SK-N-SH (cell line): ENCODE data around the gene YAF2. TPM values are rescaled to one million over a fixed set of nuclear protein-coding genes. Genes with fewer than 3 reads are reported as not detected.

ENCODE experiments used
- CTCF ChIA-PET: fragments of 300-600, 350-600 bp; formaldehyde crosslinking; extraction: SDS; loops from one replicate; lab custom pipeline; 2021; lab: Yijun Ruan, JAX
- POLR2A ChIA-PET: fragments of 350-600 bp; sonication (Branson Sonifier 250); formaldehyde crosslinking; extraction: SDS; loops from one replicate; lab custom pipeline; 2020; ENCODE audit warnings: antibody characterized with exemption, inconsistent platforms; lab: Yijun Ruan, JAX
- DNase-seq: peaks from one replicate; pipeline ENCODE4 v3.0.0; 2012
- H2AFZ ChIP-seq: fragments of 200-600 bp; sonication (generic); 2 replicates; pipeline ENCODE4 v1.8.1; 2016; ENCODE audit warnings: antibody characterized with exemption, mild to moderate bottlenecking, low read depth
- H3F3A ChIP-seq: fragments of 200-600 bp; sonication (generic); replicated peaks from 2 replicates; pipeline ENCODE3; 2016; ENCODE audit warnings: antibody characterized with exemption, mild to moderate bottlenecking; ENCODE audit not compliant: insufficient read depth
- H3K27ac ChIP-seq, 2 experiments: fragments of 200-500 bp in 1 of 2; fragments of 200-600 bp in 1 of 2; sonication (Bioruptor generic) in 1 of 2; sonication (generic), shearing (Covaris generic) in 1 of 2; 2 replicates each; pipeline versions ENCODE4 v1.5.1 to v1.6.1; 2014 to 2016; ENCODE audit warnings: low read depth in 2 of 2, inconsistent platforms in 1 of 2, low read length in 1 of 2, mild to moderate bottlenecking in 1 of 2, mixed read lengths in 1 of 2
- H3K27me3 ChIP-seq: fragments of 200-600 bp; sonication (generic), shearing (Covaris generic); 2 replicates; pipeline ENCODE4 v1.6.1; 2016; ENCODE audit warnings: mixed run types; ENCODE audit not compliant: insufficient read depth
- H3K36me3 ChIP-seq, 2 experiments: fragments of 200-500 bp in 1 of 2; fragments of 200-600 bp in 1 of 2; sonication (Bioruptor generic) in 1 of 2; sonication (generic) in 1 of 2; replicated peaks in 1 of 2; 2 replicates each; pipeline versions ENCODE3 to v1.5.1; 2014 to 2016; ENCODE audit warnings: low read length in 1 of 2, mild to moderate bottlenecking in 1 of 2; ENCODE audit not compliant: insufficient read depth in 2 of 2, control insufficient read depth in 1 of 2
- H3K4me1 ChIP-seq, 2 experiments: fragments of 200-500 bp in 1 of 2; fragments of 200-600 bp in 1 of 2; sonication (Bioruptor generic) in 1 of 2; sonication (generic), shearing (Covaris generic) in 1 of 2; 2 replicates each; pipeline versions ENCODE4 v1.5.1 to v1.6.1; 2014 to 2016; ENCODE audit warnings: low read depth in 1 of 2, low read length in 1 of 2, mixed run types in 1 of 2; ENCODE audit not compliant: insufficient read depth in 2 of 2, control insufficient read depth in 1 of 2
- H3K4me2 ChIP-seq: fragments of 200-600 bp; sonication (generic), shearing (Covaris generic); 2 replicates; pipeline ENCODE4 v1.6.1; 2017; ENCODE audit warnings: mixed run types
- H3K4me3 ChIP-seq, 2 experiments: fragments of 200-500 bp in 1 of 2; fragments of 200-600 bp in 1 of 2; sonication (Bioruptor generic) in 1 of 2; sonication (generic), shearing (Covaris generic) in 1 of 2; 2 replicates each; pipeline versions ENCODE4 v1.5.1 to v1.8.1; 2014 to 2016; ENCODE audit warnings: low read depth in 2 of 2, inconsistent platforms in 1 of 2, low read length in 1 of 2, mild to moderate bottlenecking in 1 of 2, mixed read lengths in 1 of 2, moderate library complexity in 1 of 2
- H3K79me2 ChIP-seq: fragments of 200-600 bp; sonication (generic); 2 replicates; pipeline ENCODE4 v1.8.1; 2017; ENCODE audit warnings: mild to moderate bottlenecking; ENCODE audit not compliant: insufficient read depth
- H3K9ac ChIP-seq: fragments of 200-600 bp; sonication (generic); 2 replicates; pipeline ENCODE4 v1.6.1; 2017; ENCODE audit warnings: mixed run types
- H3K9me2 ChIP-seq: fragments of 200-600 bp; sonication (generic); 2 replicates; pipeline ENCODE4 v1.6.1; 2017; ENCODE audit warnings: mixed run types
- H3K9me3 ChIP-seq: fragments of 200-600 bp; sonication (generic); 2 replicates; pipeline ENCODE4 v1.6.1; 2017; ENCODE audit warnings: mixed run types, mild to moderate bottlenecking, moderate library complexity
- H4K20me1 ChIP-seq: fragments of 200-600 bp; sonication (generic); 2 replicates; pipeline ENCODE4 v1.6.1; 2017; ENCODE audit warnings: mild to moderate bottlenecking, mixed run types; ENCODE audit not compliant: insufficient read depth
- ELF1 ChIP-seq: IDR thresholded peaks from 2 replicates; pipeline ENCODE4 v1.4.0; 2012
- EZH2phosphoT487 ChIP-seq: fragments of 200-600 bp; sonication (generic); IDR thresholded peaks from 2 replicates; pipeline ENCODE4 v1.6.1; 2017; ENCODE audit warnings: low read depth, mixed run types, mild to moderate bottlenecking, antibody characterized with exemption, moderate library complexity, borderline replicate concordance
- FOSL2 ChIP-seq: IDR thresholded peaks from 2 replicates; pipeline ENCODE4 v1.4.0; 2012; ENCODE audit warnings: low read depth, mild to moderate bottlenecking, moderate library complexity, borderline replicate concordance
- FOXJ3 ChIP-seq: sonication (generic); formaldehyde crosslinking; IDR thresholded peaks from 2 replicates; pipeline ENCODE4 v1.5.1; 2020; ENCODE audit warnings: mild to moderate bottlenecking, missing genetic modification reagents
- GABPA ChIP-seq: IDR thresholded peaks from 2 replicates; pipeline ENCODE4 v1.4.0; 2012; ENCODE audit warnings: low read depth, mild to moderate bottlenecking
- MEF2A ChIP-seq: IDR thresholded peaks from 2 replicates; pipeline ENCODE4 v1.4.0; 2012; ENCODE audit warnings: low read depth, borderline replicate concordance
- NFIC ChIP-seq: IDR thresholded peaks from 2 replicates; pipeline ENCODE4 v1.4.0; 2012; ENCODE audit warnings: borderline replicate concordance
- NRF1 ChIP-seq: IDR thresholded peaks from 2 replicates; pipeline ENCODE4 v1.6.1; 2012; ENCODE audit warnings: low read depth, mild to moderate bottlenecking, low read length
- RCOR1 ChIP-seq: fragments of 150-350 bp; IDR thresholded peaks from 2 replicates; pipeline ENCODE4 v1.6.1; 2017; ENCODE audit warnings: antibody characterized with exemption, low read length
- TCF12 ChIP-seq: IDR thresholded peaks from 2 replicates; pipeline ENCODE4 v1.4.0; 2012
- TEAD4 ChIP-seq: IDR thresholded peaks from 2 replicates; pipeline ENCODE4 v1.4.0; 2012; ENCODE audit warnings: mild to moderate bottlenecking, borderline replicate concordance; ENCODE audit not compliant: insufficient read depth
- USF1 ChIP-seq: IDR thresholded peaks from 2 replicates; pipeline ENCODE4 v1.4.0; 2012; ENCODE audit warnings: low read depth, borderline replicate concordance
- ZBTB33 ChIP-seq: IDR thresholded peaks from 2 replicates; pipeline ENCODE4 v1.4.0; 2012; ENCODE audit warnings: low read depth, borderline replicate concordance
- WGBS: methylation state at CpG from one replicate; pipeline ENCODE4 v1.1.6; 2017; ENCODE audit warnings: low lambda C conversion rate; 5-methylcytosine and 5-hydroxymethylcytosine counted together
- polyA plus RNA-seq, 3 experiments: library from polyadenylated mRNA; depleted of rRNA; stranded (reverse); fragments of >200 nt; gene quantifications; 2 replicates each; pipeline ENCODE4 v1.2.3, GENCODE V29; 2012
- TF ChIP-seq, protein P1 (sequence below): fragments of 150-350 bp; IDR thresholded peaks from 2 replicates; pipeline ENCODE4 v1.6.1; 2017; ENCODE audit warnings: antibody characterized with exemption, low read length, low read depth, borderline replicate concordance
- TF ChIP-seq, protein P2 (sequence below): IDR thresholded peaks from 2 replicates; pipeline ENCODE4; 2012
- TF ChIP-seq, protein P3 (sequence below): IDR thresholded peaks from 2 replicates; pipeline ENCODE4 v1.6.1; 2012; ENCODE audit warnings: mild to moderate bottlenecking, low read depth, low read length, moderate library complexity

YAF2 gene
- polyA plus RNA-seq, 1 of the 3 experiments (the other 2 are of a cell fraction) = 5.3 TPM

DNA sequence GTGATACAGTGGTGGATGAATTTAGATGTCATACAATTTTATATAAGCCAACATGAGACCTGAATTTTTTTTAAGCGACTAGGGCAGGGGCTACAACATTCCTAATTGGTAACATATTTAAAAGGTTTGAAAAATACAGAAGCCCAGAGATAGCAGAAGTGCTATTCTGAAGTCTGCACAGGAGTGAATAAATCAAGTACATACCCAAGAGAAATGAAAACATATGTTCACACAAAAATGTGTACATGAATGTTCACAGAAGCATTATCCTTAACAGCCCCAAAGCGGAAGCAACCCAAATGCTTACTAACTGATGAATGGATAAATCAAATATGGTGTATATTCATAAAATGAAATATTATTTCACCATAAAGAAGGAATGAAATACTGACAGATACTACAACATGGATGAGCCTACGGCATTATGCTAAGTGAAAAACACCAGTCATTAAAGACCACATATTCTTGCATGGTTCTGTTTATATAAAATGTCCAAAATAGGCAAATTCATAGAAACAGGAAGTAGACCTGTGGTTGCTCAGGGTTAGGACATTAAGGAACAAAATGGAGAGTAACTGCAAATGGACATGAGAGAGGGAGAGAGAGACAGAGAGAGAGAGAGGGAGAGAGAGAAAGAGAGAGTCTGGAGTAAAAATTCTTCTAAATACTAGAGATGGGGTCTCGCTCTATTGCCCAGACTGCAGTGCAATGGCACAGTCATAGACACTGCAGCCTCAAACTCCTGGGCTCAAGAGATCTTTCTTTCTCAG, 65.4 kb downstream of the YAF2 start:
- DNase-seq = no peak
- ChIA-PET CTCF (no interaction called here), POLR2A (no interaction called here)
- H3K27me3 ChIP-seq = no peaks in the 10 kb centered on the region
- TF ChIP-seq TCF12 (no peak), RCOR1 (no peak)
- TF ChIP-seq, protein P1, sequence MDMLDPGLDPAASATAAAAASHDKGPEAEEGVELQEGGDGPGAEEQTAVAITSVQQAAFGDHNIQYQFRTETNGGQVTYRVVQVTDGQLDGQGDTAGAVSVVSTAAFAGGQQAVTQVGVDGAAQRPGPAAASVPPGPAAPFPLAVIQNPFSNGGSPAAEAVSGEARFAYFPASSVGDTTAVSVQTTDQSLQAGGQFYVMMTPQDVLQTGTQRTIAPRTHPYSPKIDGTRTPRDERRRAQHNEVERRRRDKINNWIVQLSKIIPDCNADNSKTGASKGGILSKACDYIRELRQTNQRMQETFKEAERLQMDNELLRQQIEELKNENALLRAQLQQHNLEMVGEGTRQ = no peak
- TF ChIP-seq, protein P2, sequence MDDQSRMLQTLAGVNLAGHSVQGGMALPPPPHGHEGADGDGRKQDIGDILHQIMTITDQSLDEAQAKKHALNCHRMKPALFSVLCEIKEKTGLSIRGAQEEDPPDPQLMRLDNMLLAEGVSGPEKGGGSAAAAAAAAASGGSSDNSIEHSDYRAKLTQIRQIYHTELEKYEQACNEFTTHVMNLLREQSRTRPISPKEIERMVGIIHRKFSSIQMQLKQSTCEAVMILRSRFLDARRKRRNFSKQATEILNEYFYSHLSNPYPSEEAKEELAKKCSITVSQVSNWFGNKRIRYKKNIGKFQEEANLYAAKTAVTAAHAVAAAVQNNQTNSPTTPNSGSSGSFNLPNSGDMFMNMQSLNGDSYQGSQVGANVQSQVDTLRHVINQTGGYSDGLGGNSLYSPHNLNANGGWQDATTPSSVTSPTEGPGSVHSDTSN = no peak
- TF ChIP-seq, protein P3, sequence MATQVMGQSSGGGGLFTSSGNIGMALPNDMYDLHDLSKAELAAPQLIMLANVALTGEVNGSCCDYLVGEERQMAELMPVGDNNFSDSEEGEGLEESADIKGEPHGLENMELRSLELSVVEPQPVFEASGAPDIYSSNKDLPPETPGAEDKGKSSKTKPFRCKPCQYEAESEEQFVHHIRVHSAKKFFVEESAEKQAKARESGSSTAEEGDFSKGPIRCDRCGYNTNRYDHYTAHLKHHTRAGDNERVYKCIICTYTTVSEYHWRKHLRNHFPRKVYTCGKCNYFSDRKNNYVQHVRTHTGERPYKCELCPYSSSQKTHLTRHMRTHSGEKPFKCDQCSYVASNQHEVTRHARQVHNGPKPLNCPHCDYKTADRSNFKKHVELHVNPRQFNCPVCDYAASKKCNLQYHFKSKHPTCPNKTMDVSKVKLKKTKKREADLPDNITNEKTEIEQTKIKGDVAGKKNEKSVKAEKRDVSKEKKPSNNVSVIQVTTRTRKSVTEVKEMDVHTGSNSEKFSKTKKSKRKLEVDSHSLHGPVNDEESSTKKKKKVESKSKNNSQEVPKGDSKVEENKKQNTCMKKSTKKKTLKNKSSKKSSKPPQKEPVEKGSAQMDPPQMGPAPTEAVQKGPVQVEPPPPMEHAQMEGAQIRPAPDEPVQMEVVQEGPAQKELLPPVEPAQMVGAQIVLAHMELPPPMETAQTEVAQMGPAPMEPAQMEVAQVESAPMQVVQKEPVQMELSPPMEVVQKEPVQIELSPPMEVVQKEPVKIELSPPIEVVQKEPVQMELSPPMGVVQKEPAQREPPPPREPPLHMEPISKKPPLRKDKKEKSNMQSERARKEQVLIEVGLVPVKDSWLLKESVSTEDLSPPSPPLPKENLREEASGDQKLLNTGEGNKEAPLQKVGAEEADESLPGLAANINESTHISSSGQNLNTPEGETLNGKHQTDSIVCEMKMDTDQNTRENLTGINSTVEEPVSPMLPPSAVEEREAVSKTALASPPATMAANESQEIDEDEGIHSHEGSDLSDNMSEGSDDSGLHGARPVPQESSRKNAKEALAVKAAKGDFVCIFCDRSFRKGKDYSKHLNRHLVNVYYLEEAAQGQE = no peak
- WGBS = 90% methylated on average over 4 of the region's 4 CpGs
- no peaks in the 10 kb centered on the region for H4K20me1 ChIP-seq
- peaks cover 0 to 25% of the 10 kb centered on the region in 2 experiments for H3K36me3 ChIP-seq
- no peak overlapping the region for H2AFZ ChIP-seq
- H3K9me3 ChIP-seq = no peaks in the 10 kb centered on the region
- H3K4me3 ChIP-seq = no peak overlapping the region
- H3K4me2 ChIP-seq = no peak overlapping the region
- peaks cover 6% of the 10 kb centered on the region; the same call in 1 of the 2 replicates for H3K79me2 ChIP-seq
- no peak overlapping the region for H3K9ac ChIP-seq
- H3K4me1 ChIP-seq = no peaks in the 10 kb centered on the region
- H3F3A ChIP-seq = no peaks in the 10 kb centered on the region
- H3K27ac ChIP-seq = no peak overlapping the region
- no peaks in the 10 kb centered on the region for H3K9me2 ChIP-seq

- H3K9ac ChIP-seq = no peak overlapping the region
- peaks cover 11% of the 10 kb centered on the region for H3F3A ChIP-seq
- no peaks in the 10 kb centered on the region; the same call in 1 of the 2 replicates for H3K79me2 ChIP-seq
- POLR2A ChIA-PET = no interaction called here
- peaks cover 0 to 9% of the 10 kb centered on the region in 2 experiments; a peak in 1 of 4 replicates for H3K4me1 ChIP-seq
- WGBS = 93% methylated on average over 6 of the region's 6 CpGs
- H3K9me2 ChIP-seq = no peaks in the 10 kb centered on the region
- no peak overlapping the region for H2AFZ ChIP-seq
- no peak overlapping the region for H3K4me3 ChIP-seq
- peaks cover 0 to 8% of the 10 kb centered on the region in 2 experiments for H3K36me3 ChIP-seq
- TF ChIP-seq NFIC (no peak), ZBTB33 (no peak), FOSL2 (no peak), USF1 (no peak), FOXJ3 (CRISPR knock-in tag) (no peak), RCOR1 (no peak), ELF1 (no peak), NRF1 (no peak), GABPA (no peak), TCF12 (no peak), MEF2A (no peak), EZH2phosphoT487 (no peak), TEAD4 (no peak)
- TF ChIP-seq, protein P1 = no peak
- TF ChIP-seq, all 33 proteins: peak for 0
- Histone ChIP-seq H3K4me2 (no peak overlapping the region), H4K20me1 (no peaks in the 10 kb centered on the region), H3K27ac (no peak overlapping the region), H3K9me3 (no peaks in the 10 kb centered on the region), H3K27me3 (no peaks in the 10 kb centered on the region)
- CTCF ChIA-PET = interaction anchor here (0.8 kb wide), 1 partner anchor 18 kb away, joined by 3 read pairs; no protein-coding TSS in a partner anchor
- DNase-seq = no peak
Observed at GRCh38 chr12:42167711-42168110, 70.3 kb downstream of the YAF2 start.
